Immature natural killer cell (primary cell): ENCODE data around the gene CEP76. TPM values are rescaled to one million over a fixed set of nuclear protein-coding genes. Genes with fewer than 3 reads are reported as not detected.

ENCODE experiments used
- polyA plus RNA-seq, 3 donors: library from polyadenylated mRNA; unstranded; fragments of 300-500 nt; fragmentation: Illumina TruSeq; gene quantifications; one replicate each; pipeline ENCODE4 v1.2.3, GENCODE V29; 2021

The CEP76 gene
- polyA plus RNA-seq, 3 donors from 2014 or later, result 2.4 to 6.9 (median 2.7) TPM

Other genes starting within 250 kb of the CEP76 start
- 1 to 10 TPM in 2 of 3 donors, not detected in 1; 2.1 to 3.5 TPM for gene SPIRE1, start 44.6 kb downstream of the CEP76 start, polyA plus RNA-seq
- gene PSMG2, start 319 bp upstream of the CEP76 start, polyA plus RNA-seq, result 10 to 100 TPM; 74.9 to 96.6 (median 81.6) TPM
- gene PTPN2, start 181.5 kb upstream of the CEP76 start, polyA plus RNA-seq, result 100 to 1,000 TPM; 103 to 122 (median 117) TPM
- 10 to 100 TPM; 18.2 to 32.8 (median 25.6) TPM for gene SEH1L, start 245.3 kb upstream of the CEP76 start, polyA plus RNA-seq